Hematopoietic multipotent progenitor cell treated with erythropoietin and hydrocortisone succinate and interleukin-3 and kit ligand, for 17 days (in vitro differentiated cells): ENCODE results near the gene SPATA24.
"Not testable (repeated sequence)": the region's sequence is repeated elsewhere in the genome, so short reads cannot be mapped to it uniquely, and the experiment has no call there.

Experiments
- DNase-seq: peaks from one replicate; pipeline ENCODE4 v3.0.0-alpha.2; 2015; ENCODE audit warnings: low spot score

SPATA24 gene

GRCh38 chr5:139382807-139383206, 21.1 kb downstream of the SPATA24 start:
- DNase-seq = no peak

GRCh38 chr5:139381837-139382761, 21.8 kb downstream of the SPATA24 start:
- DNase-seq = no peak

- DNase-seq = no peak
These were observed 24.1 kb downstream of the SPATA24 start for GRCh38 chr5:139379626-139380449.

- no peak for DNase-seq
These were observed 24.9 kb downstream of the SPATA24 start for GRCh38 chr5:139378941-139379361.

- no peak for DNase-seq
These were observed 25.6 kb downstream of the SPATA24 start for GRCh38 chr5:139378101-139378825.

GRCh38 chr5:139377226-139377625, 26.7 kb downstream of the SPATA24 start:
- DNase-seq = no peak

- DNase-seq = no peak
These were observed 27.5 kb downstream of the SPATA24 start for GRCh38 chr5:139376364-139376763.

- no peak for DNase-seq
These were observed 29.0 kb downstream of the SPATA24 start for GRCh38 chr5:139374909-139375308.

GRCh38 chr5:139371482-139372435, 32.1 kb downstream of the SPATA24 start:
- DNase-seq = no peak

GRCh38 chr5:139369181-139369580, 34.7 kb downstream of the SPATA24 start:
- DNase-seq = no peak

- peak; percentile 32 for DNase-seq
These were observed 35.3 kb downstream of the SPATA24 start for GRCh38 chr5:139368613-139369012.

GRCh38 chr5:139364466-139364865, 39.4 kb downstream of the SPATA24 start:
- no peak for DNase-seq

GRCh38 chr5:139363937-139364336, 40.0 kb downstream of the SPATA24 start:
- DNase-seq = no peak

GRCh38 chr5:139361835-139362429, 42.0 kb downstream of the SPATA24 start:
- no peak for DNase-seq

GRCh38 chr5:139360384-139360783, 43.5 kb downstream of the SPATA24 start:
- no peak for DNase-seq

- no peak for DNase-seq
These were observed 45.8 kb downstream of the SPATA24 start for GRCh38 chr5:139358064-139358463.

- DNase-seq = not testable (repeated sequence)
These were observed 48.0 kb downstream of the SPATA24 start for GRCh38 chr5:139355900-139356299.

GRCh38 chr5:139354186-139354585, 49.7 kb downstream of the SPATA24 start:
- DNase-seq = no peak

GRCh38 chr5:139347863-139348262, 56.0 kb downstream of the SPATA24 start:
- DNase-seq = not testable (repeated sequence)
